Activated naive CD8-positive, alpha-beta T cell treated with anti-CD3 and anti-CD28 coated beads for 36 hours (primary cell): Measurements from ENCODE around the gene SLC7A5. TPM values are rescaled to one million over a fixed set of nuclear protein-coding genes. Genes with fewer than 3 reads are reported as not detected.
"Not testable (repeated sequence)": the region's sequence is repeated elsewhere in the genome, so short reads cannot be mapped to it uniquely, and the experiment has no call there.

Source experiments
- DNase-seq: peaks from one replicate; pipeline ENCODE4 v3.0.0; 2021
- H3K27ac Mint-ChIP-seq: one replicate; pipeline ENCODE4 v1.8.0; 2022; ENCODE audit warnings: mild to moderate bottlenecking, moderate library complexity, mixed read lengths
- H3K27me3 Mint-ChIP-seq: one replicate; pipeline ENCODE4 v1.8.0; 2022; ENCODE audit warnings: mild to moderate bottlenecking, mixed read lengths
- H3K36me3 Mint-ChIP-seq: one replicate; pipeline ENCODE4 v1.8.0; 2021; ENCODE audit warnings: mild to moderate bottlenecking, mixed read lengths
- H3K4me1 Mint-ChIP-seq: one replicate; pipeline ENCODE4 v1.8.0; 2021; ENCODE audit warnings: mixed read lengths
- H3K4me3 Mint-ChIP-seq: one replicate; pipeline ENCODE4 v1.8.0; 2022; ENCODE audit warnings: mild to moderate bottlenecking, moderate library complexity, mixed read lengths
- H3K9me3 Mint-ChIP-seq: one replicate; pipeline ENCODE4 v1.8.0; 2022; ENCODE audit warnings: mixed read lengths
- total RNA-seq, 2 experiments: library from RNA; stranded (reverse); gene quantifications; one replicate each; pipeline ENCODE4 v1.2.3, GENCODE V29; 2021

SLC7A5 gene
- total RNA-seq, 2 experiments from 2014 or later = 298 to 301 TPM

DNA sequence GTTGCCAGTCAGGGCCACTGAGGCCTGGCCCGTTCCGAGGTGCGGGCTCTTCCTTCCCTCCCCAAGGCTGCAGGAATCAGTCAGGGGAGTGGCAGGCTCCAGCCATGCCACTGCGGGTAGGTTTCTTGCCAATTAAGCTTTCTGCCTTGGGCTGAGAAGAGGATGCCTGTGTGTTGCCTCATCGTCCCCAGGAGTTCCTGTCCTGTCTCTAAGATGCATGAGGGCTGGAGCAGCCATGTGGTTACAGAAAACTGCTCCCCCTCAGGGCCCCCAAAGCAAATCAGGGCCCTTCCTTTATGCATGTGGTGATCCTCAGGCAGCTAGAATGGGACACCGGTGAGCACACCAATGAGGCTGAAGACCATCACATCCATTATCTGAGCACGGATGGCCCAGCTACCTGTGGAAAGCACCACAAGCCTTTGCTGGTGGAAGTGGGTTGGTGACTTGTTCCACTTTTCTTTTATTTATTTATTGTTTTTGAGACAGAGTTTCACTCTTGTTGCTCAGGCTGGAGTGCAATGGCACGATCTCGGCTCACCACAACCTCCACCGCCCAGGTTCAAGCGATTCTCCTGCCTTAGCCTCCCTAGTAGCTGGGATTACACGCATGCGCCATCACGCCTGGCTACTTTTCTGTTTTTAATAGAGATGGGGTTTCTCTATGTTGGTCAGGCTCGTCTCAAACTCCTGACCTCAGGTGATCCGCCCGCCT lies 27.0 kb upstream of the SLC7A5 start:
- not testable (repeated sequence) for H3K27me3 Mint-ChIP-seq, H3K9me3 Mint-ChIP-seq, H3K36me3 Mint-ChIP-seq
- DNase-seq = peak; percentile 28
- H3K27ac Mint-ChIP-seq = peak overlapping the region; percentile 100
- H3K4me1 Mint-ChIP-seq = peaks cover 45% of the 10 kb centered on the region
- H3K4me3 Mint-ChIP-seq = peak overlapping the region; percentile 75

DNA sequence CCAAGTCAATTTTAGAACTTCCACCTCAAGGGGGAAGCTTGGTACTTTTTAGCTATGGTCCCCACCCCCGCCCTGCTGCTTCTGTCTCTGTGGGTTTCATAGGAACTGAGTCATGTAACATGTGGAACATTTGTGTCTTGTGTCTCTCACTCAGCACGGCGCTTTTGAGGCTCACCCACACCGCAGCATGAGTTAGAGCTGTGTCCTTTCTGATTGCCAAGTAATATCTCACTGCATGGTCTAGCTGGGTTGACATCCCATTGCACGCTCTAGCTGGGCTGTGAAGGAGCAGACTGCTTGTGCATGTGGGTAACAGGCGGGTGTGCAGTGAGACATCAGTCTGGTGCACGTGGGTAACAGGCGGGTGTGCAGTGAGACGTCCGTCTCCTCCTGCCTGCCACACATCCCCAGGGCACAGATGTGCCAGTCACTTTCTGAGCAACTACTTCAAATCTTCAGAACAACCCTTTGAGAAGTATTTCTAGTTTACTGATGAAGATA lies 26.4 kb upstream of the SLC7A5 start:
- H3K27ac Mint-ChIP-seq = peak overlapping the region; percentile 100
- peak overlapping the region; percentile 75 for H3K4me3 Mint-ChIP-seq
- no peaks in the 10 kb centered on the region for H3K36me3 Mint-ChIP-seq
- peaks cover 3% of the 10 kb centered on the region for H3K27me3 Mint-ChIP-seq
- H3K9me3 Mint-ChIP-seq = no peaks in the 10 kb centered on the region
- DNase-seq = peak; percentile 89
- H3K4me1 Mint-ChIP-seq = peaks cover 45% of the 10 kb centered on the region

- H3K4me1 Mint-ChIP-seq = peaks cover 42% of the 10 kb centered on the region
- H3K27ac Mint-ChIP-seq = not testable (repeated sequence)
Observed at GRCh38 chr16:87894005-87894404, 24.7 kb upstream of the SLC7A5 start.

DNA sequence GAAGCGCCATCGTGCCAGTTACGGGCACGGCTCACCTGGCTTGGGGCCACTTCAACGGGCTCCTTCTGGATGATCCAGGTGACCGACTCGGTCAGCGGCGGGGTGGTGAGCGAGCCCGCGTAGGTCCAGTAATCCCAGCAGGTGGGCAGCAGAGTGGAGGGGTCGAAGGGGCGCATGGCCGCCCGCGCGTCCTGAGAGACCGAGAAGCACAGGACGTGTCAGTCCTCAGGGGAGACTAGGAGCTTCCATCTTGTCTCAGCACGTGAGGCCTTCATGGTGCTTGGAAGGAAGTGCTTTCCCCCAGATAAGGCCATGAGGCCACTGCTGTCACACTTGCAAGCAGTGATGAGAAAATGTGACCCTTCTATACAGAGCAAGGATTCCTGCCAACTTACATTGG lies 22.5 kb upstream of the SLC7A5 start:
- DNase-seq = no peak
- peaks cover 3% of the 10 kb centered on the region for H3K27me3 Mint-ChIP-seq

More at GRCh38 chr16:87894005-87894404, 24.7 kb upstream of the SLC7A5 start:
- H3K4me3 Mint-ChIP-seq, DNase-seq, H3K27me3 Mint-ChIP-seq, H3K9me3 Mint-ChIP-seq, H3K36me3 Mint-ChIP-seq: not testable (repeated sequence)

GRCh38 chr16:87889762-87890161 lies 20.5 kb upstream of the SLC7A5 start:
- H3K27ac Mint-ChIP-seq, H3K36me3 Mint-ChIP-seq, H3K27me3 Mint-ChIP-seq, H3K9me3 Mint-ChIP-seq, H3K4me1 Mint-ChIP-seq, H3K4me3 Mint-ChIP-seq: not testable (repeated sequence)
- peak; percentile 37 for DNase-seq

More for the DNA sequence above, 22.5 kb upstream of the SLC7A5 start:
- Mint-ChIP-seq H3K4me3 (no peak overlapping the region), H3K27ac (no peak overlapping the region), H3K4me1 (peaks cover 25% of the 10 kb centered on the region), H3K9me3 (peaks cover 7% of the 10 kb centered on the region), H3K36me3 (peaks cover 3% of the 10 kb centered on the region)

- not testable (repeated sequence) for H3K9me3 Mint-ChIP-seq, H3K4me3 Mint-ChIP-seq, H3K36me3 Mint-ChIP-seq, H3K27ac Mint-ChIP-seq, DNase-seq, H3K27me3 Mint-ChIP-seq, H3K4me1 Mint-ChIP-seq
Observed at GRCh38 chr16:87888346-87888745, 19.0 kb upstream of the SLC7A5 start.

DNA sequence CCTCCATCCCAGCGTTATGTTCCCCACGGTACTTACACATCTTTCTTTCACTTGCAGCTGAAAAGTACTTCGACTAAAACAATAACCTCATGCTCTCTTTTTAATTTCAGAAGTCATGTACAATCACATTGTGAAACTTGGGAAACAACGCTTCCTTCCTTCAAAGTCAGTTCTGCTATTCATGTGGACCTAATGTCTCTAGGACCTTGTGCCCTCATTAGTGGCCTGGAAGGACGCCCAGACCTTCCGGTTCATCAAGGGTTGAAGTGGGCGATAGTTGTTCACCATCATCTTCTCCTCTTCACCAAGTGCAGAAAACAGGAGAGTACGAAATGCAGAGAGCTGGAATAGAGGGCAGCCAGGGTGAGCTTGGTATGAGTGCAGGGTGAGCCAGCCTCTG lies 18.6 kb upstream of the SLC7A5 start:
- H3K27me3 Mint-ChIP-seq, H3K36me3 Mint-ChIP-seq, H3K27ac Mint-ChIP-seq, H3K9me3 Mint-ChIP-seq, H3K4me1 Mint-ChIP-seq, H3K4me3 Mint-ChIP-seq, DNase-seq: not testable (repeated sequence)

- not testable (repeated sequence) for H3K4me3 Mint-ChIP-seq, H3K36me3 Mint-ChIP-seq, DNase-seq, H3K27ac Mint-ChIP-seq, H3K9me3 Mint-ChIP-seq, H3K27me3 Mint-ChIP-seq, H3K4me1 Mint-ChIP-seq
Observed at GRCh38 chr16:87885371-87885967, 16.2 kb upstream of the SLC7A5 start.

GRCh38 chr16:87882436-87883019 lies 13.2 kb upstream of the SLC7A5 start:
- H3K27me3 Mint-ChIP-seq = peaks cover 7% of the 10 kb centered on the region
- DNase-seq = no peak
- H3K4me3 Mint-ChIP-seq = no peak overlapping the region
- no peak overlapping the region for H3K27ac Mint-ChIP-seq
- H3K4me1 Mint-ChIP-seq = peaks cover 9% of the 10 kb centered on the region
- no peaks in the 10 kb centered on the region for H3K36me3 Mint-ChIP-seq
- H3K9me3 Mint-ChIP-seq = peaks cover 7% of the 10 kb centered on the region

GRCh38 chr16:87881324-87882200 lies 12.3 kb upstream of the SLC7A5 start:
- H3K36me3 Mint-ChIP-seq = no peaks in the 10 kb centered on the region
- peak overlapping the region; percentile 38 for H3K27ac Mint-ChIP-seq

DNA sequence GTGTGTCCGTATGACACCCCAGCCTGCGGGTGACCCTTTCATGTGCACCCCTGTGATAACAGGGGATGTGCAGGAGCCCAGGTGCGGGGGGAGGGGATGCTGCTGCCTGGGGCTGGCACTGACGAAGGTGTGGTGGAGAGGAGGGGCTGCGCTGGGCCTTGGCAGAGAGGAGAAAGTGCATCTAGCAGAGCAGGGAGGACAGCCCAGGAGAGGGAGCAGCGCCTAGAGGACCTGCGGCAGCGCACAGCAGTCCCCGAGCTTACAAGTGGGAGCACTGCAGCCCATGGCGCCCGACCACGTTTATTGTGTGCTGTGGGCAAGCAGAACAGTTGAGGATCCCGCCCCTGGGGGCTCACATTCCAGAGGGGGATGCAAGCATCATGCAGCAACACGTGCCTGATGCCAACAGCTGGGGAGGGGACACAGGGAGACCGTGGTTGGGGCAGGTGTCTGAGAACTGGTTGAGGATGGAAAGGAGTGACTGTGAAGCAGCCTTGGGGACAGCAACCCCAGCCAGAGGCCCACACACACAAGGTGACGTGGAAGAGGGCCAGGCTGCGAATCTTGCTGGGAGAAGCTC lies 10.9 kb upstream of the SLC7A5 start:
- no peak for DNase-seq
- H3K27ac Mint-ChIP-seq = no peak overlapping the region
- H3K27me3 Mint-ChIP-seq = peaks cover 7% of the 10 kb centered on the region
- no peak overlapping the region for H3K4me3 Mint-ChIP-seq
- H3K36me3 Mint-ChIP-seq = no peaks in the 10 kb centered on the region
- H3K9me3 Mint-ChIP-seq = peaks cover 7% of the 10 kb centered on the region
- H3K4me1 Mint-ChIP-seq = peaks cover 25% of the 10 kb centered on the region

More at GRCh38 chr16:87881324-87882200, 12.3 kb upstream of the SLC7A5 start:
- H3K27me3 Mint-ChIP-seq = peaks cover 7% of the 10 kb centered on the region
- H3K4me3 Mint-ChIP-seq = no peak overlapping the region
- peaks cover 7% of the 10 kb centered on the region for H3K9me3 Mint-ChIP-seq
- DNase-seq = no peak
- H3K4me1 Mint-ChIP-seq = peaks cover 14% of the 10 kb centered on the region

DNA sequence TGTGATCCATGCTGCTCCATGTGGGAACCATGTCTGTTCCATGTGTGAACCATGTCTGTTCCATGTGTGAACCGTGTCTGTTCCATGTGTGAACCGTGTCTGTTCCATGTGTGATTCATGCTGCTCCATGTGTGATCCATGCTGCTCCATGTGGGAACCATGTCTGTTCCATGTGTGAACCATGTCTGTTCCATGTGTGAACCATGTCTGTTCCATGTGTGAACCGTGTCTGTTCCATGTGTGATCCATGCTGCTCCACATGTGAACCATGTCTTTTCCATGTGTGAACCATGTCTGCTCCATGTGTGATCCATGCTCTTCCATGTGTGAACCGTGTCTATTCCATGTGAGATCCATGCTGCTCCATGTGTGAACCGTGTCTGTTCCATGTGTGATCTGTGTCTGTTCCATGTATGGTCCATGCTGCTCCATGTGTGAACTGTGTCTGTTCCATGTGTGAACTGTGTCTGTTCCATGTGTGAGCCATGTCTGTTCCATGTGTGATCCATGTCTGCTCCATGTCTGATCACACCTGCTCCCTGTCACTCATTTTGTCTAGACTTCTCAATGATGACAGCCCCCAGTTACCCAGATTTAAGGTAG lies 10.2 kb upstream of the SLC7A5 start:
- H3K36me3 Mint-ChIP-seq, H3K4me3 Mint-ChIP-seq, H3K27ac Mint-ChIP-seq, DNase-seq, H3K9me3 Mint-ChIP-seq, H3K27me3 Mint-ChIP-seq: not testable (repeated sequence)
- H3K4me1 Mint-ChIP-seq = peaks cover 32% of the 10 kb centered on the region

DNA sequence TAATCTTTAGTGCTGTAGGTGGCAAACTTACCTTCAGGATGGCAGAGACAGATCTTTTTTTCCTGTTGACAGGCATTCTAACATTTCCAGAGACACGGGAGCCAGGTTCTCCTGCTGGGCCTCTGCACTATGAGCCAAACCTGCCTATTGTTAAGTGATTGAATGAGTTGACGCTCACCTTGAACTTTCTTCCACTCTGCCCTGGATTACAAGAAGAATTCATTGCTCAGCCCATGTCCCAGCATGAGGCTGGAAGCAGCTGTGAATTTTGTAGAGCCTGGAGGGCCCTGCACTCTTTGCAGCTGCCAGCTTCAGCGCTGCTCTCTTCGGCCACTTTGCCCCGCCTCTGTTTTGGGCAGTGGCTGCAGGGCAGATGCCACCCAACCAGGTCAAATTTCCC lies 9.4 kb upstream of the SLC7A5 start:
- H3K27ac Mint-ChIP-seq = no peak overlapping the region
- peaks cover 7% of the 10 kb centered on the region for H3K9me3 Mint-ChIP-seq
- no peak overlapping the region for H3K4me3 Mint-ChIP-seq
- no peak for DNase-seq
- no peaks in the 10 kb centered on the region for H3K36me3 Mint-ChIP-seq
- peaks cover 7% of the 10 kb centered on the region for H3K27me3 Mint-ChIP-seq
- peaks cover 35% of the 10 kb centered on the region for H3K4me1 Mint-ChIP-seq

- no peak overlapping the region for H3K27ac Mint-ChIP-seq
- H3K4me1 Mint-ChIP-seq = peaks cover 37% of the 10 kb centered on the region
- H3K36me3 Mint-ChIP-seq = no peaks in the 10 kb centered on the region
Observed at GRCh38 chr16:87877942-87878507, 8.7 kb upstream of the SLC7A5 start.

More at GRCh38 chr16:87877942-87878507, 8.7 kb upstream of the SLC7A5 start:
- Mint-ChIP-seq H3K27me3 (peaks cover 7% of the 10 kb centered on the region), H3K4me3 (no peak overlapping the region), H3K9me3 (peaks cover 7% of the 10 kb centered on the region)
- DNase-seq = peak; percentile 48
